Fibroblast of lung (primary cell): ENCODE results near the gene TNKS2. TPM values are rescaled to one million over a fixed set of nuclear protein-coding genes. Genes with fewer than 3 reads are reported as not detected.
"Not testable (repeated sequence)": the region's sequence is repeated elsewhere in the genome, so short reads cannot be mapped to it uniquely, and the experiment has no call there.

Experiments
- DNase-seq, 2 donors: peaks; one replicate each; pipeline versions ENCODE4 v3.0.0 to v3.0.0-alpha.2; 2010; ENCODE audit warnings: low read depth in 2 of 2
- H2AFZ ChIP-seq: 2 replicates; pipeline ENCODE4 v1.5.1; 2012; ENCODE audit warnings: low read length, control low read depth, inconsistent platforms
- H3K27ac ChIP-seq: 2 replicates; pipeline ENCODE4 v1.5.1; 2011; ENCODE audit warnings: low read length, control low read depth; ENCODE audit not compliant: insufficient read depth
- H3K27me3 ChIP-seq: 2 replicates; pipeline ENCODE4 v1.5.1; 2011; ENCODE audit warnings: mild to moderate bottlenecking, low read length; ENCODE audit not compliant: control insufficient read depth, insufficient read depth
- H3K36me3 ChIP-seq: 2 replicates; pipeline ENCODE4 v1.5.1; 2011; ENCODE audit warnings: low read length; ENCODE audit not compliant: control insufficient read depth, insufficient read depth
- H3K4me1 ChIP-seq: 2 replicates; pipeline ENCODE4 v1.5.1; 2011; ENCODE audit warnings: low read length; ENCODE audit not compliant: control insufficient read depth, insufficient read depth; ENCODE audit errors: extremely low read depth
- H3K4me2 ChIP-seq: 2 replicates; pipeline ENCODE4 v1.5.1; 2011; ENCODE audit warnings: low read length, control low read depth; ENCODE audit not compliant: insufficient read depth; ENCODE audit errors: extremely low read depth
- H3K4me3 ChIP-seq, 4 experiments: fragments of 200-600 bp in 1 of 4; sonication (generic) in 1 of 4; replicated peaks in 1 of 4; 2 replicates each; pipeline ENCODE4 v1.5.1; 2011 to 2016; ENCODE audit warnings: low read length in 4 of 4, low read depth in 3 of 4, mild to moderate bottlenecking in 3 of 4, control low read depth in 2 of 4, inconsistent platforms in 1 of 4, mixed read lengths in 1 of 4; ENCODE audit not compliant: insufficient read depth in 1 of 4; ENCODE audit errors: control extremely low read depth in 1 of 4
- H3K79me2 ChIP-seq: 2 replicates; pipeline ENCODE4 v1.5.1; 2012; ENCODE audit warnings: mild to moderate bottlenecking, low read length, inconsistent platforms; ENCODE audit not compliant: control insufficient read depth, insufficient read depth
- H3K9ac ChIP-seq: 2 replicates; pipeline ENCODE4 v1.5.1; 2011; ENCODE audit warnings: mild to moderate bottlenecking, low read length, control low read depth; ENCODE audit not compliant: insufficient read depth
- H3K9me3 ChIP-seq: 2 replicates; pipeline ENCODE4 v1.5.1; 2012; ENCODE audit warnings: low read depth, low read length; ENCODE audit not compliant: control insufficient read depth, insufficient read depth
- H4K20me1 ChIP-seq: 2 replicates; pipeline ENCODE4 v1.5.1; 2011; ENCODE audit warnings: low read length; ENCODE audit not compliant: control insufficient read depth, insufficient read depth; ENCODE audit errors: extremely low read depth
- EZH2 ChIP-seq: IDR thresholded peaks from 2 replicates; pipeline ENCODE4 v1.5.1; 2012; ENCODE audit warnings: low read length, control low read depth, mild to moderate bottlenecking; ENCODE audit errors: missing control alignments
- polyA plus RNA-seq, 2 donors: library from polyadenylated mRNA; depleted of rRNA in 1 of 2; stranded (reverse) in 1 of 2; unstranded in 1 of 2; fragments of >200 nt; gene quantifications; 2 replicates each; pipeline ENCODE4 v1.2.1, GENCODE V29; 2011 to 2012; ENCODE audit warnings: missing spikeins in 1 of 2
- total RNA-seq: library from RNA; depleted of rRNA; stranded (reverse); fragments of >200 nt; gene quantifications from 2 replicates; pipeline ENCODE4 v1.2.1, GENCODE V29; 2014
- TF ChIP-seq, protein P1 (sequence below), 2 donors: IDR thresholded peaks in 1 of 2; conservative IDR thresholded peaks in 1 of 2; 1 replicate in 1 of 2; 2 replicates in 1 of 2; pipeline ENCODE4 v1.5.1; 2011 to 2012; ENCODE audit warnings: low read length in 2 of 2, control low read depth in 1 of 2, inconsistent platforms in 1 of 2, low read depth in 1 of 2, mild to moderate bottlenecking in 1 of 2

Gene TNKS2
- total and polyA plus RNA-seq, 2 donors (not counting 1 experiment from before 2014, with no cell fraction given), result 44.6 to 61.6 TPM

DNA sequence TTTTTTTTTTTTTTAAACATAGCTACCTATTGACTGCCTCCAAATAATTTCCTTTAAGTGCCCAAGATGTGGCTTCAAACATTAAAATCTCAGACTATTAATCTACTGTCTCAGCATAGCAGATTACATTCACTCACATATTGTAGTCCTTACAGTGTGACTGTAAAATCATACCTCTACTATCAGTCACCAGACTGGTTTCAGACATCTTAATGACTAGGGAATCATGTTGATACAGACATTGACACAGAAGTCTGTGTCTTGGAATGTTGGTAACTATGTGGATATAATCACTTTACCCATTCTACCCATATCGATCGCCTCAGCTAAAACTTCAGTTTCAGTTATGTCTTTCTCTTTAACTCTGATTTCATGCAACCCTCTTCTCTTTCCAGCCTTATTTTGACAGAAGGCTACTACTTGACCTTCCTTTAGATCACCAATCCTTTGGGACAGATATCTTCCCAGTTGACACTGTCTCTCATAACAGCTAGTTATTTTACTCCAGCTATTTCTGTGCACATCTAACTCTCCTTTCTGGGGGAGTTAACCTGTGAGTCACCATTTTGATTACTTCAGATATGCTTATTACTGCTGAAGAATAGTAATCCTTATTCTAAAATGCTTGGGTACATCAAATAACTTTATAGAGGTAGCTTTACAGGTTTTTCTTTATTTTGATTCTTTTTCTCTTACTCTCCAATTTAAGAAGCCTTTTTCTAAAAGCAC is 7.0 kb downstream of the TNKS2 start:
- no peak for TF ChIP-seq EZH2
- TF ChIP-seq, protein P1, sequence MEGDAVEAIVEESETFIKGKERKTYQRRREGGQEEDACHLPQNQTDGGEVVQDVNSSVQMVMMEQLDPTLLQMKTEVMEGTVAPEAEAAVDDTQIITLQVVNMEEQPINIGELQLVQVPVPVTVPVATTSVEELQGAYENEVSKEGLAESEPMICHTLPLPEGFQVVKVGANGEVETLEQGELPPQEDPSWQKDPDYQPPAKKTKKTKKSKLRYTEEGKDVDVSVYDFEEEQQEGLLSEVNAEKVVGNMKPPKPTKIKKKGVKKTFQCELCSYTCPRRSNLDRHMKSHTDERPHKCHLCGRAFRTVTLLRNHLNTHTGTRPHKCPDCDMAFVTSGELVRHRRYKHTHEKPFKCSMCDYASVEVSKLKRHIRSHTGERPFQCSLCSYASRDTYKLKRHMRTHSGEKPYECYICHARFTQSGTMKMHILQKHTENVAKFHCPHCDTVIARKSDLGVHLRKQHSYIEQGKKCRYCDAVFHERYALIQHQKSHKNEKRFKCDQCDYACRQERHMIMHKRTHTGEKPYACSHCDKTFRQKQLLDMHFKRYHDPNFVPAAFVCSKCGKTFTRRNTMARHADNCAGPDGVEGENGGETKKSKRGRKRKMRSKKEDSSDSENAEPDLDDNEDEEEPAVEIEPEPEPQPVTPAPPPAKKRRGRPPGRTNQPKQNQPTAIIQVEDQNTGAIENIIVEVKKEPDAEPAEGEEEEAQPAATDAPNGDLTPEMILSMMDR (conservative IDR thresholded peaks at IDR 0.05 in 1 of 2, IDR thresholded peaks at IDR 0.05 in 1 of 2; ENCODE audit: low read depth in 1 of 2, low read length in 2 of 2), result no peak
- no peaks in the 10 kb centered on the region for H3K27me3 ChIP-seq
- peak in 1 of 2 donors; percentile 13 for DNase-seq
- H3K4me3 ChIP-seq, result no peak overlapping the region
- no peak overlapping the region for H3K4me2 ChIP-seq
- H3K4me1 ChIP-seq, result peaks cover under 1% of the 10 kb centered on the region
- no peak overlapping the region for H3K9ac ChIP-seq
- no peak overlapping the region for H3K27ac ChIP-seq
- no peaks in the 10 kb centered on the region for H3K9me3 ChIP-seq
- H2AFZ ChIP-seq, result no peak overlapping the region
- no peaks in the 10 kb centered on the region for H4K20me1 ChIP-seq
- H3K79me2 ChIP-seq, result peaks cover 56% of the 10 kb centered on the region
- no peaks in the 10 kb centered on the region for H3K36me3 ChIP-seq

DNA sequence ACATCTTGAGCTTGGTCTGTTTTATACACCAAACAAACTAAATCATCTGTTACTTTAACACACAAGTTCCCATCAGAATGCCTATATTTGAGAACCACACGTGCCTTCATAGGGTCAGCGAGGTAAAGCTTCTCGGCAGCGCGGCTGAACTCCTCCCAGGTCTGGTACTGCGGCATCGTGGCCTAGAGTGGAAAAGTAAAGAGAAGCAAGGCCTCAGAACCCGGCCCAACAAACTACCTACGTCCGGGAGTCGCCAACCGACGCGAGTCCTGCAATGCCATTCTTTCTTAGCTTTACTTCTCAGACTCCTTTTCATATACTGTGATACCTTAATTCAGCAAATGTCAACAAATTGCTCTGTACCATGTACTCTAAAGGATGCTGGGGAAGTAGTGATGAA is 9.0 kb downstream of the TNKS2 start:
- H3K4me1 ChIP-seq, DNase-seq, H3K27ac ChIP-seq, H3K4me2 ChIP-seq, H4K20me1 ChIP-seq, H3K9ac ChIP-seq, H3K9me3 ChIP-seq, H3K36me3 ChIP-seq, H2AFZ ChIP-seq, H3K4me3 ChIP-seq, H3K27me3 ChIP-seq: not testable (repeated sequence)
- H3K79me2 ChIP-seq, result peaks cover 42% of the 10 kb centered on the region

DNA sequence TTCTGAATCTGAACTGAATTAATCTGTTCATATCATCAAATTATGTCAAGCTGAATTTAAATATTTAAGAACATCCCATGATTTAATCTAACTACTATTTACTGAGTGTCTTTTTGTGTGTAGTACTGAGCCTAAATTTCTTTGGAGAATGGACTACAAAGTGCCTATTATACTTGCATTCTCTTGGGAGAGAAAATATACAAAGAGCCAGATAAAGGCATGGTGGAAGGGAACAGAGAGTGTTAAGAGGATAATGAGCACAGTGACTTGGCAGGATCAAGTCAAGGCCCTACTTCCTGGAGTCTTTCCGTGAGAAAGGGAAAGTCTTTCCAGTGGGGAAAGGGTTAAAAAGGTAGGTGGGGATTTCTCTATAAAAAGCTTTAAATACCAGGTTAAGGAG is 15.0 kb downstream of the TNKS2 start:
- H3K9ac ChIP-seq, result no peak overlapping the region
- no peak for DNase-seq
- H3K4me3 ChIP-seq, result no peak overlapping the region
- H3K27ac ChIP-seq, result no peak overlapping the region
- H3K4me2 ChIP-seq, result no peak overlapping the region
- peaks cover 3% of the 10 kb centered on the region for H3K36me3 ChIP-seq
- no peaks in the 10 kb centered on the region for H3K9me3 ChIP-seq
- H2AFZ ChIP-seq, result no peak overlapping the region
- peaks cover 21% of the 10 kb centered on the region for H3K79me2 ChIP-seq
- no peaks in the 10 kb centered on the region for H4K20me1 ChIP-seq
- no peaks in the 10 kb centered on the region for H3K4me1 ChIP-seq
- H3K27me3 ChIP-seq, result no peaks in the 10 kb centered on the region
- TF ChIP-seq, protein P1 (conservative IDR thresholded peaks at IDR 0.05 in 1 of 2, IDR thresholded peaks at IDR 0.05 in 1 of 2; ENCODE audit: low read depth in 1 of 2, low read length in 2 of 2), result no peak
- TF ChIP-seq EZH2, result no peak
